Ectodermal cell (in vitro differentiated cells): ENCODE data around the gene ITM2A.

ENCODE experiments used
- H3K27ac ChIP-seq: 2 replicates; pipeline ENCODE4 v1.7.0; 2013; ENCODE audit warnings: mild to moderate bottlenecking, low read depth, low read length; ENCODE audit not compliant: insufficient read depth, poor library complexity, severe bottlenecking
- H3K27me3 ChIP-seq: 2 replicates; pipeline ENCODE4 v1.7.0; 2013; ENCODE audit warnings: mild to moderate bottlenecking, low read length; ENCODE audit not compliant: insufficient read depth, control insufficient read depth, poor library complexity, severe bottlenecking
- H3K36me3 ChIP-seq: one replicate; pipeline ENCODE4 v1.7.0; 2013; ENCODE audit warnings: low read length; ENCODE audit not compliant: control insufficient read depth, insufficient read depth
- H3K4me1 ChIP-seq: one replicate; pipeline ENCODE4 v1.7.0; 2013; ENCODE audit warnings: low read length; ENCODE audit not compliant: control insufficient read depth, insufficient read depth
- H3K4me3 ChIP-seq: 2 replicates; pipeline ENCODE4 v1.7.0; 2013; ENCODE audit warnings: low read depth, low read length, control low read depth; ENCODE audit not compliant: insufficient read depth
- H3K9me3 ChIP-seq: 2 replicates; pipeline ENCODE4 v1.7.0; 2013; ENCODE audit warnings: mild to moderate bottlenecking, low read length, moderate library complexity; ENCODE audit not compliant: control insufficient read depth
- WGBS, 2 experiments: methylation state at CpG; one replicate each; pipeline ENCODE4 v1.1.7; 2013; ENCODE audit warnings: missing lambda C conversion rate in 2 of 2; 5-methylcytosine and 5-hydroxymethylcytosine counted together

Gene ITM2A

DNA sequence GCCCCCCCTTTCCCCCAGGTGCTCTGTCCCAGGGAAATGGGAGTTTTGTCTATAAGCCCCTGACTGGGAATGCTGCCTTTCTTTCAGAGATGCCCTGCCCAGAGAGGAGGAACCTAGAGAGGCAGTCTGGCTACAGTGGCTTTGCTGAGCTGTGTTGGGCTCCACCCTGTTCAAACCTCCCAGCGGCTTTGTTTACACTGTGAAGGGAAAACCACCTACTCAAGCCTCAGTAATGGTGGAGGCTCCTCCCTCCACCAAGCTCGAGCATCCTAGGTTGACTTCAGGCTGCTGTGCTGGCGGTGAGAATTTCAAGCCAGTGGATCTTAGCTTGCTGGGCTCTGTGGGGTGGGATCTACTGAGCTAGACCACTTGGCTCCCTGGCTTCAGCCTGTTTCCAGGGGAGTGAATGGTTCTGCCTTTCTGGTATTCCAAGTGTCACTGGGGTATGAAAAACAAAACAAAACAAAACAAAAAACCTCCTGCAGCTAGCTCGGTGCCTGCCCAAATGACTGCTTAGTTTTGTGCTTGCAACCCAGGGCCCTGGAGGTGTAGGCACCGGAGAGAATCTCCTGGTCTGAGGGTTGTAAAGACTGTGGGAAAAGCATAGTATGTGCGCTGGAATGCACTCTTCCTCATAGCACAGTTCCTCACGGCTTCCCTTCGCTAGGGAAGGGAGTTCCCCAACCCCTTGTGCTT is 41.7 kb downstream of the ITM2A start:
- Histone ChIP-seq H3K9me3 (no peaks in the 10 kb centered on the region), H3K4me3 (no peak overlapping the region), H3K36me3 (no peaks in the 10 kb centered on the region), H3K4me1 (no peaks in the 10 kb centered on the region), H3K27ac (no peak overlapping the region), H3K27me3 (no peaks in the 10 kb centered on the region)
- WGBS, 2 experiments, result 45 to 63% methylated on average over 4 to 8 of the region's 8 CpGs
